ENCODE data around the gene DSTN. TPM values are rescaled to one million over a fixed set of nuclear protein-coding genes. Genes with fewer than 3 reads are reported as not detected.

DSTN gene
- total and polyA plus RNA-seq, 2 experiments from 2014 or later, result 162 to 459 TPM

DNA sequence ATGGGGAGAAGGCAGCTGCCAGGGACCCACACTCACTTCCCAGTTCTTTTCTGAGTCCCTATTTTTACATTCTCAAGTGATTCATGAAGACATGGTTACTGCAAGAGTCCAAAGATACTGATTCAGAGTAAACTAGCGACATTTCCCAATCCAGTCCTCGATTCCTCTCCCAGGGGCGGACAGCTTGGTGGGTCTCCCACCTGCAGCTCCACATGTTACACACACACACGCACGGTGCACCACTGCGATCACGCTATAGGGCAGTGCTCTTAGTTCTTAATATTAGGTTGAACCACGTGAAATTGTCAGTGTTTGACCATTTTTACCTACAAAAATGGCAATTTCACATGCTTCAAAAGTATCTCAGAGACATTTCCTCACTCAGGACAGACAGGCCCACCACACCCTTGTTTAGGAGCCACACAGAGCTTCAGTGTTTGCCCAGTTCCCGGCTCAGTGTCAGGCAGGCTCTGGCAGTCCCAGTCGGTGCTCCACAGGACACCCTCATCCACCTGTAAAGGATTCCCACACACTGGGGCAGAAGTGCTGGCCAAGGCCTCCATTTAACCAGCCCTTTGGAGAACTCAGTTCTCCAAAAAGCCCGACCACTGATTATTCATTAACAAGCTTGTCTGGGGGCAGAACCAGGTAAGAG is 60.4 kb downstream of the DSTN start:
- H3K4me1 ChIP-seq (ENCODE audit: insufficient read depth), result no peaks in the 10 kb centered on the region
- Mint-ChIP-seq H3K4me3 (no peak overlapping the region), H3K9me3 (0 out of 3 replicates have a peak, but pooled peaks cover 3% of the 10 kb centered on the region), H3K36me3 (ENCODE audit: low read depth) (peaks cover 69% of the 10 kb centered on the region), H3K27me3 (ENCODE audit: insufficient read depth, low read depth, poor library complexity) (peaks cover 10% of the 10 kb centered on the region), H3K4me1 (no peaks in the 10 kb centered on the region; the same call in 2 of the 3 replicates), H3K27ac (no peak overlapping the region)
- no peaks in the 10 kb centered on the region for H3K79me2 ChIP-seq (replicated peaks; ENCODE audit: insufficient read depth)
- no peak overlapping the region for H3K4me3 ChIP-seq
- H3K27ac ChIP-seq (ENCODE audit: low read depth), result no peak overlapping the region
- ATAC-seq, result no peak
- H3K27me3 ChIP-seq (ENCODE audit: insufficient read depth), result no peaks in the 10 kb centered on the region
- H4K20me1 ChIP-seq (replicated peaks; ENCODE audit: insufficient read depth), result no peaks in the 10 kb centered on the region
- H3K36me3 ChIP-seq (ENCODE audit: insufficient read depth), result peaks cover 5% of the 10 kb centered on the region; the same call in 1 of the 2 replicates
- H2AFZ ChIP-seq, result no peak overlapping the region
- TF ChIP-seq STAT1 (IDR thresholded peaks at IDR 0.05; ENCODE audit: unreplicated experiment) (no peak), ZNF114 (CRISPR knock-in tag; IDR thresholded peaks at IDR 0.05) (no peak), POLR2AphosphoS5 (IDR thresholded peaks at IDR 0.05; ENCODE audit: low read depth) (no peak), EZH2 (IDR thresholded peaks at IDR 0.05; ENCODE audit: low read depth, unreplicated experiment) (no peak), EZH2phosphoT487 (IDR thresholded peaks at IDR 0.05; ENCODE audit: unreplicated experiment) (no peak), JUNB (IDR thresholded peaks at IDR 0.05; ENCODE audit: unreplicated experiment) (no peak), ZNF331 (CRISPR knock-in tag; IDR thresholded peaks at IDR 0.05; ENCODE audit: low read depth) (no peak)
- H3K4me2 ChIP-seq, result no peak overlapping the region
- H3K9me2 ChIP-seq (ENCODE audit: insufficient read depth), result no peaks in the 10 kb centered on the region
- no peak for DNase-seq (ENCODE audit: low spot score)
- H3F3A ChIP-seq (replicated peaks; ENCODE audit: low read depth), result no peaks in the 10 kb centered on the region

DNA sequence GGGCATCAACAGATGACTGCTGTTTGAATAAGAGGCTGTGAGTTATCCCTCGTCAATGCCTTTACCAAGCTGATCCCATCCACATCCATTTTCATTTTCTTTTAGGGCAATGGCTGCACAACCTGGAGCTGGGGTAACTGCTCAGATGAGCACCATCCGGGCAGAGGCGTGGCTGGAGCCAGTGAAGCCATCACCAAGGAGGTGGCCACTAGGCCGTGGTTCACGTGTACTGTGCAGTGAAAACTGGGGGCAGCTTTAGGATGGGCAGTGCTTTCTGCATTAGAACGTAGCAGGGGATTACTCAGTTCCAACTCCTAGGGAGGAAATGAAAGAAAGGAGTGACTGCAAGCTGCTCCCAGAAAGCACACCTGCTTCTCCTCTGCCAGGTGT is 60.9 kb downstream of the DSTN start:
- H3K36me3 ChIP-seq (ENCODE audit: insufficient read depth), result peaks cover 5% of the 10 kb centered on the region; the same call in 1 of the 2 replicates
- no peak overlapping the region for H3K4me2 ChIP-seq
- no peak for TF ChIP-seq EZH2phosphoT487 (IDR thresholded peaks at IDR 0.05; ENCODE audit: unreplicated experiment)
- no peak for TF ChIP-seq EZH2 (IDR thresholded peaks at IDR 0.05; ENCODE audit: low read depth, unreplicated experiment)
- TF ChIP-seq POLR2AphosphoS5 (IDR thresholded peaks at IDR 0.05; ENCODE audit: low read depth), result no peak
- no peak overlapping the region for H3K4me3 Mint-ChIP-seq
- H3K9me2 ChIP-seq (ENCODE audit: insufficient read depth), result no peaks in the 10 kb centered on the region
- H3K4me1 ChIP-seq (ENCODE audit: insufficient read depth), result no peaks in the 10 kb centered on the region
- no peak overlapping the region for H3K4me3 ChIP-seq
- no peak overlapping the region for H3K27ac Mint-ChIP-seq
- H3K36me3 Mint-ChIP-seq (ENCODE audit: low read depth), result peaks cover 68% of the 10 kb centered on the region
- H3K27ac ChIP-seq (ENCODE audit: low read depth), result no peak overlapping the region
- H3K4me1 Mint-ChIP-seq, result no peaks in the 10 kb centered on the region; the same call in 2 of the 3 replicates
- H2AFZ ChIP-seq, result no peak overlapping the region
- ATAC-seq, result no peak
- H4K20me1 ChIP-seq (replicated peaks; ENCODE audit: insufficient read depth), result no peaks in the 10 kb centered on the region
- H3K27me3 Mint-ChIP-seq (ENCODE audit: insufficient read depth, low read depth, poor library complexity), result peaks cover 11% of the 10 kb centered on the region
- H3K9me3 Mint-ChIP-seq, result 0 out of 3 replicates have a peak, but pooled peaks cover 3% of the 10 kb centered on the region
- no peak for DNase-seq (ENCODE audit: low spot score)
- H3K27me3 ChIP-seq (ENCODE audit: insufficient read depth), result no peaks in the 10 kb centered on the region
- no peaks in the 10 kb centered on the region for H3F3A ChIP-seq (replicated peaks; ENCODE audit: low read depth)
- no peaks in the 10 kb centered on the region for H3K79me2 ChIP-seq (replicated peaks; ENCODE audit: insufficient read depth)

DNA sequence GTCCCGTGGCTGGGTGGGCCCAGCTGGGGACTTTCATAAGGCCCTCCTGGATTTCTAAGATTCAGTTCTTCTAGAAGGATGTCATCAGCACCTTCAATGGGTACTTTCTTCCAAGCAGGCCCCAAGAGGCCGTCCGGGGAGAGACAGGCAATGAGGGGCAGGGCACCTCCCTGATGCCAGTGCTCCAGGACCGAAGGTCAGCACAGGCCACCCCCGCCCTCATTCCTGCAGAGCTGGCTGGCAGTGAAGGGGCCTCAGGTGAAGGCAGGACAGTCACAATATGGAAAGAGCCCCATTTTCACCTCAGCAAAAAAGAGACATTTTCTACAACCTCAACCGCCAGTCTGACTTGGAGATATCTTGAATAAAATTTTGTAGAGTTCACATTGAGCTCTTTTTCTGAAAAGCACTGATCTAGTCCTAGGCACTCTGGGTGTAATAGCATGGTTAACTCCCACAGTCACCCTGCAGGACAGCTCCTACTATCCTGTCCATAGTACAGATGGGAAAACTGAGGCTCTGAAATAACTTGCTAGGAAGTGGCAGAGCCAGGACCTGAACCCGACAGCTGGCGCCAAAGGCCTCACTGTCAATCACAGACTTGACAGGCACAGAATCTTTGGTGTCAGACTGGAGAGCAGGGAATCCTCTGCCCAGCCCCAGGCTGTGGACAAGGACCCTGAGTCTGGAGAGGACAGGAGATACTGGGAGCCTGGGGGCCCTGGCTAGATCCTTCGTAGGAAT is 61.9 kb downstream of the DSTN start:
- no peak overlapping the region for H2AFZ ChIP-seq
- no peak overlapping the region for H3K4me3 Mint-ChIP-seq
- H3F3A ChIP-seq (replicated peaks; ENCODE audit: low read depth), result no peaks in the 10 kb centered on the region
- no peaks in the 10 kb centered on the region for H3K4me1 ChIP-seq (ENCODE audit: insufficient read depth)
- no peak overlapping the region for H3K4me2 ChIP-seq
- no peaks in the 10 kb centered on the region for H3K9me2 ChIP-seq (ENCODE audit: insufficient read depth)
- peaks cover 6% of the 10 kb centered on the region; the same call in 2 of the 3 replicates for H3K4me1 Mint-ChIP-seq
- DNase-seq (ENCODE audit: low spot score), result no peak
- no peaks in the 10 kb centered on the region for H4K20me1 ChIP-seq (replicated peaks; ENCODE audit: insufficient read depth)
- H3K27me3 ChIP-seq (ENCODE audit: insufficient read depth), result no peaks in the 10 kb centered on the region
- peaks cover 67% of the 10 kb centered on the region for H3K36me3 Mint-ChIP-seq (ENCODE audit: low read depth)
- peaks cover 8% of the 10 kb centered on the region; the same call in 1 of the 2 replicates for H3K36me3 ChIP-seq (ENCODE audit: insufficient read depth)
- no peak overlapping the region for H3K27ac ChIP-seq (ENCODE audit: low read depth)
- no peaks in the 10 kb centered on the region; the same call in 2 of the 3 replicates for H3K9me3 Mint-ChIP-seq
- no peaks in the 10 kb centered on the region for H3K79me2 ChIP-seq (replicated peaks; ENCODE audit: insufficient read depth)
- no peak for ATAC-seq
- peaks cover 14% of the 10 kb centered on the region for H3K27me3 Mint-ChIP-seq (ENCODE audit: insufficient read depth, low read depth, poor library complexity)
- H3K4me3 ChIP-seq, result no peak overlapping the region
- no peak overlapping the region for H3K27ac Mint-ChIP-seq
- TF ChIP-seq JUNB (IDR thresholded peaks at IDR 0.05; ENCODE audit: unreplicated experiment) (no peak), POLR2AphosphoS5 (IDR thresholded peaks at IDR 0.05; ENCODE audit: low read depth) (no peak), STAT1 (IDR thresholded peaks at IDR 0.05; ENCODE audit: unreplicated experiment) (no peak), ZNF331 (CRISPR knock-in tag; IDR thresholded peaks at IDR 0.05; ENCODE audit: low read depth) (no peak), EZH2 (IDR thresholded peaks at IDR 0.05; ENCODE audit: low read depth, unreplicated experiment) (no peak), ETS1 (IDR thresholded peaks at IDR 0.05) (no peak), ZNF114 (CRISPR knock-in tag; IDR thresholded peaks at IDR 0.05) (no peak)
- TF ChIP-seq, protein P1, sequence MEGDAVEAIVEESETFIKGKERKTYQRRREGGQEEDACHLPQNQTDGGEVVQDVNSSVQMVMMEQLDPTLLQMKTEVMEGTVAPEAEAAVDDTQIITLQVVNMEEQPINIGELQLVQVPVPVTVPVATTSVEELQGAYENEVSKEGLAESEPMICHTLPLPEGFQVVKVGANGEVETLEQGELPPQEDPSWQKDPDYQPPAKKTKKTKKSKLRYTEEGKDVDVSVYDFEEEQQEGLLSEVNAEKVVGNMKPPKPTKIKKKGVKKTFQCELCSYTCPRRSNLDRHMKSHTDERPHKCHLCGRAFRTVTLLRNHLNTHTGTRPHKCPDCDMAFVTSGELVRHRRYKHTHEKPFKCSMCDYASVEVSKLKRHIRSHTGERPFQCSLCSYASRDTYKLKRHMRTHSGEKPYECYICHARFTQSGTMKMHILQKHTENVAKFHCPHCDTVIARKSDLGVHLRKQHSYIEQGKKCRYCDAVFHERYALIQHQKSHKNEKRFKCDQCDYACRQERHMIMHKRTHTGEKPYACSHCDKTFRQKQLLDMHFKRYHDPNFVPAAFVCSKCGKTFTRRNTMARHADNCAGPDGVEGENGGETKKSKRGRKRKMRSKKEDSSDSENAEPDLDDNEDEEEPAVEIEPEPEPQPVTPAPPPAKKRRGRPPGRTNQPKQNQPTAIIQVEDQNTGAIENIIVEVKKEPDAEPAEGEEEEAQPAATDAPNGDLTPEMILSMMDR (conservative IDR thresholded peaks at IDR 0.05; ENCODE audit: low read depth in 2 of 2), result no peak
- TF ChIP-seq, protein P2, sequence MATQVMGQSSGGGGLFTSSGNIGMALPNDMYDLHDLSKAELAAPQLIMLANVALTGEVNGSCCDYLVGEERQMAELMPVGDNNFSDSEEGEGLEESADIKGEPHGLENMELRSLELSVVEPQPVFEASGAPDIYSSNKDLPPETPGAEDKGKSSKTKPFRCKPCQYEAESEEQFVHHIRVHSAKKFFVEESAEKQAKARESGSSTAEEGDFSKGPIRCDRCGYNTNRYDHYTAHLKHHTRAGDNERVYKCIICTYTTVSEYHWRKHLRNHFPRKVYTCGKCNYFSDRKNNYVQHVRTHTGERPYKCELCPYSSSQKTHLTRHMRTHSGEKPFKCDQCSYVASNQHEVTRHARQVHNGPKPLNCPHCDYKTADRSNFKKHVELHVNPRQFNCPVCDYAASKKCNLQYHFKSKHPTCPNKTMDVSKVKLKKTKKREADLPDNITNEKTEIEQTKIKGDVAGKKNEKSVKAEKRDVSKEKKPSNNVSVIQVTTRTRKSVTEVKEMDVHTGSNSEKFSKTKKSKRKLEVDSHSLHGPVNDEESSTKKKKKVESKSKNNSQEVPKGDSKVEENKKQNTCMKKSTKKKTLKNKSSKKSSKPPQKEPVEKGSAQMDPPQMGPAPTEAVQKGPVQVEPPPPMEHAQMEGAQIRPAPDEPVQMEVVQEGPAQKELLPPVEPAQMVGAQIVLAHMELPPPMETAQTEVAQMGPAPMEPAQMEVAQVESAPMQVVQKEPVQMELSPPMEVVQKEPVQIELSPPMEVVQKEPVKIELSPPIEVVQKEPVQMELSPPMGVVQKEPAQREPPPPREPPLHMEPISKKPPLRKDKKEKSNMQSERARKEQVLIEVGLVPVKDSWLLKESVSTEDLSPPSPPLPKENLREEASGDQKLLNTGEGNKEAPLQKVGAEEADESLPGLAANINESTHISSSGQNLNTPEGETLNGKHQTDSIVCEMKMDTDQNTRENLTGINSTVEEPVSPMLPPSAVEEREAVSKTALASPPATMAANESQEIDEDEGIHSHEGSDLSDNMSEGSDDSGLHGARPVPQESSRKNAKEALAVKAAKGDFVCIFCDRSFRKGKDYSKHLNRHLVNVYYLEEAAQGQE (IDR thresholded peaks at IDR 0.05; ENCODE audit: unreplicated experiment), result no peak

Measured in GM23338 (cell line).